WTC11 (cell line): ENCODE data around the gene NPAS3. TPM values are rescaled to one million over a fixed set of nuclear protein-coding genes. Genes with fewer than 3 reads are reported as not detected.
A peak's percentile ranks its signal among the peaks of the same experiment; 100 is the strongest.

ENCODE experiments used
- ATAC-seq: fragments of 200-7000 bp; cut with Tn5 transposase; 2 replicates; pipeline ENCODE4 v1.10.0; 2021; ENCODE audit warnings: mild to moderate bottlenecking, moderate library complexity
- CTCF ChIA-PET: fragments of 300-600 bp; sonication (Branson Sonifier 250); formaldehyde crosslinking; loops from one replicate; lab custom pipeline; 2021; ENCODE audit warnings: antibody characterized with exemption; lab: Charles Lee
- POLR2A ChIA-PET: fragments of 350-600 bp; sonication (Branson Sonifier 250); formaldehyde crosslinking; loops from one replicate; lab custom pipeline; 2021; ENCODE audit warnings: antibody characterized with exemption; lab: Charles Lee
- DNase-seq: peaks from one replicate; pipeline ENCODE4 v3.0.0; 2021; ENCODE audit warnings: low spot score
- H3K27ac Mint-ChIP-seq: 2 replicates; pipeline ENCODE4 v1.8.0; 2021; ENCODE audit warnings: mixed read lengths
- H3K27me3 Mint-ChIP-seq: 2 replicates; pipeline ENCODE4 v1.8.0; 2021; ENCODE audit warnings: low read depth, mild to moderate bottlenecking, moderate library complexity, mixed read lengths
- H3K36me3 Mint-ChIP-seq: 2 replicates; pipeline ENCODE4 v1.8.0; 2021; ENCODE audit warnings: mixed read lengths
- H3K4me1 Mint-ChIP-seq: 2 replicates; pipeline ENCODE4 v1.8.0; 2022; ENCODE audit warnings: mixed read lengths
- H3K4me3 Mint-ChIP-seq: 2 replicates; pipeline ENCODE4 v1.8.0; 2021; ENCODE audit warnings: mild to moderate bottlenecking, moderate library complexity, mixed read lengths
- H3K9me3 Mint-ChIP-seq: 2 replicates; pipeline ENCODE4 v1.8.0; 2021; ENCODE audit warnings: mixed read lengths
- CREM ChIP-seq: sonication (generic); formaldehyde crosslinking; IDR thresholded peaks from 2 replicates; pipeline ENCODE4 v1.8.1; 2022; ENCODE audit warnings: mild to moderate bottlenecking, missing genetic modification reagents, moderate library complexity
- E2F5 ChIP-seq: sonication (generic); formaldehyde crosslinking; IDR thresholded peaks from 2 replicates; pipeline ENCODE4 v1.8.1; 2022; ENCODE audit warnings: mild to moderate bottlenecking, moderate library complexity, missing genetic modification reagents
- ESRRA ChIP-seq: sonication (generic); formaldehyde crosslinking; IDR thresholded peaks from 2 replicates; pipeline ENCODE4 v1.8.1; 2022; ENCODE audit warnings: mild to moderate bottlenecking, missing genetic modification reagents, borderline replicate concordance
- GABPB1 ChIP-seq: sonication (generic); formaldehyde crosslinking; IDR thresholded peaks from 2 replicates; pipeline ENCODE4 v1.8.1; 2023; ENCODE audit warnings: mild to moderate bottlenecking, missing genetic modification reagents
- MYBL2 ChIP-seq: sonication (generic); formaldehyde crosslinking; IDR thresholded peaks from 2 replicates; pipeline ENCODE4 v1.8.1; 2023; ENCODE audit warnings: mild to moderate bottlenecking, moderate library complexity, missing genetic modification reagents
- RORB ChIP-seq: fragments of 250-450 bp; sonication (Bioruptor Pico); IDR thresholded peaks from 2 replicates; pipeline ENCODE4 v1.9.0; 2021; ENCODE audit warnings: mild to moderate bottlenecking
- SP1 ChIP-seq: sonication (generic); formaldehyde crosslinking; conservative IDR thresholded peaks from 2 replicates; pipeline ENCODE4 v1.8.1; 2022; ENCODE audit warnings: missing genetic modification reagents
- ZBTB43 ChIP-seq: sonication (generic); formaldehyde crosslinking; IDR thresholded peaks from 2 replicates; pipeline ENCODE4 v1.8.1; 2023; ENCODE audit warnings: mild to moderate bottlenecking, missing genetic modification reagents
- ZNF232 ChIP-seq: sonication (generic); formaldehyde crosslinking; IDR thresholded peaks from 2 replicates; pipeline ENCODE4 v1.8.0; 2022; ENCODE audit warnings: mild to moderate bottlenecking, missing genetic modification reagents
- ZNF263 ChIP-seq: sonication (generic); formaldehyde crosslinking; IDR thresholded peaks from 2 replicates; pipeline ENCODE4 v1.8.1; 2022; ENCODE audit warnings: low read depth, mild to moderate bottlenecking, moderate library complexity, missing genetic modification reagents
- total RNA-seq: library from RNA; stranded (reverse); gene quantifications from 3 replicates; pipeline ENCODE4 v1.2.3, GENCODE V29; 2021
- TF ChIP-seq, protein P1 (sequence below): sonication (generic); formaldehyde crosslinking; IDR thresholded peaks from 2 replicates; pipeline ENCODE4 v1.8.1; 2022; ENCODE audit warnings: missing genetic modification reagents, borderline replicate concordance
- TF ChIP-seq, protein P2 (sequence below): sonication (generic); formaldehyde crosslinking; IDR thresholded peaks from 2 replicates; pipeline ENCODE4 v1.8.1; 2023; ENCODE audit warnings: mild to moderate bottlenecking, moderate library complexity, missing genetic modification reagents

Gene NPAS3
- total RNA-seq, 1 experiment from 2014 or later: 3.2 TPM

GRCh38 chr14:32939254-32940065 lies 781 bp downstream of the NPAS3 start:
- no peaks in the 10 kb centered on the region for H3K9me3 Mint-ChIP-seq
- H3K36me3 Mint-ChIP-seq: no peaks in the 10 kb centered on the region
- ATAC-seq: peak; percentile 75
- TF ChIP-seq ZNF263 (CRISPR knock-in tag) (peak; percentile 33; the same call in 1 of the 2 replicates), E2F5 (CRISPR knock-in tag) (0 out of 2 replicates have a peak, but pooled peaks have one; percentile 62), CREM (CRISPR knock-in tag) (no peak), ZBTB43 (CRISPR knock-in tag) (0 out of 2 replicates have a peak, but pooled peaks have one; percentile 47), SP1 (CRISPR knock-in tag) (peak; percentile 38; the same call in 1 of the 2 replicates), ZNF232 (CRISPR knock-in tag) (no peak), RORB (no peak), ESRRA (CRISPR knock-in tag) (no peak), MYBL2 (CRISPR knock-in tag) (0 out of 2 replicates have a peak, but pooled peaks have one; percentile 33), GABPB1 (CRISPR knock-in tag) (no peak)
- TF ChIP-seq, protein P1, sequence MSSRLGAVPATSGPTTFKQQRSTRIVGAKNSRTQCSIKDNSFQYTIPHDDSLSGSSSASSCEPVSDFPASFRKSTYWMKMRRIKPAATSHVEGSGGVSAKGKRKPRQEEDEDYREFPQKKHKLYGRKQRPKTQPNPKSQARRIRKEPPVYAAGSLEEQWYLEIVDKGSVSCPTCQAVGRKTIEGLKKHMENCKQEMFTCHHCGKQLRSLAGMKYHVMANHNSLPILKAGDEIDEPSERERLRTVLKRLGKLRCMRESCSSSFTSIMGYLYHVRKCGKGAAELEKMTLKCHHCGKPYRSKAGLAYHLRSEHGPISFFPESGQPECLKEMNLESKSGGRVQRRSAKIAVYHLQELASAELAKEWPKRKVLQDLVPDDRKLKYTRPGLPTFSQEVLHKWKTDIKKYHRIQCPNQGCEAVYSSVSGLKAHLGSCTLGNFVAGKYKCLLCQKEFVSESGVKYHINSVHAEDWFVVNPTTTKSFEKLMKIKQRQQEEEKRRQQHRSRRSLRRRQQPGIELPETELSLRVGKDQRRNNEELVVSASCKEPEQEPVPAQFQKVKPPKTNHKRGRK: no peak
- TF ChIP-seq, protein P2, sequence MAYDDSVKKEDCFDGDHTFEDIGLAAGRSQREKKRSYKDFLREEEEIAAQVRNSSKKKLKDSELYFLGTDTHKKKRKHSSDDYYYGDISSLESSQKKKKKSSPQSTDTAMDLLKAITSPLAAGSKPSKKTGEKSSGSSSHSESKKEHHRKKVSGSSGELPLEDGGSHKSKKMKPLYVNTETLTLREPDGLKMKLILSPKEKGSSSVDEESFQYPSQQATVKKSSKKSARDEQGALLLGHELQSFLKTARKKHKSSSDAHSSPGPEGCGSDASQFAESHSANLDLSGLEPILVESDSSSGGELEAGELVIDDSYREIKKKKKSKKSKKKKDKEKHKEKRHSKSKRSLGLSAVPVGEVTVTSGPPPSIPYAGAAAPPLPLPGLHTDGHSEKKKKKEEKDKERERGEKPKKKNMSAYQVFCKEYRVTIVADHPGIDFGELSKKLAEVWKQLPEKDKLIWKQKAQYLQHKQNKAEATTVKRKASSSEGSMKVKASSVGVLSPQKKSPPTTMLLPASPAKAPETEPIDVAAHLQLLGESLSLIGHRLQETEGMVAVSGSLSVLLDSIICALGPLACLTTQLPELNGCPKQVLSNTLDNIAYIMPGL (CRISPR knock-in tag): peak; percentile 66; the same call in 1 of the 2 replicates
- H3K4me3 Mint-ChIP-seq: peak overlapping the region; percentile 94
- ChIA-PET CTCF (interaction anchor here (0.8 kb wide), 1 partner anchor 853 kb away, joined by 5 read pairs; no protein-coding TSS in a partner anchor), POLR2A (interaction anchor here (0.6 to 1.0 kb wide), 4 partner anchors 54 to 1134 kb away, joined by 3 to 4 read pairs (median 3); no protein-coding TSS in a partner anchor)
- peaks cover 52% of the 10 kb centered on the region for H3K27me3 Mint-ChIP-seq
- H3K4me1 Mint-ChIP-seq: peaks cover 43% of the 10 kb centered on the region
- peak; percentile 77 for DNase-seq
- H3K27ac Mint-ChIP-seq: peak overlapping the region; percentile 39; the same call in 1 of the 2 replicates

DNA sequence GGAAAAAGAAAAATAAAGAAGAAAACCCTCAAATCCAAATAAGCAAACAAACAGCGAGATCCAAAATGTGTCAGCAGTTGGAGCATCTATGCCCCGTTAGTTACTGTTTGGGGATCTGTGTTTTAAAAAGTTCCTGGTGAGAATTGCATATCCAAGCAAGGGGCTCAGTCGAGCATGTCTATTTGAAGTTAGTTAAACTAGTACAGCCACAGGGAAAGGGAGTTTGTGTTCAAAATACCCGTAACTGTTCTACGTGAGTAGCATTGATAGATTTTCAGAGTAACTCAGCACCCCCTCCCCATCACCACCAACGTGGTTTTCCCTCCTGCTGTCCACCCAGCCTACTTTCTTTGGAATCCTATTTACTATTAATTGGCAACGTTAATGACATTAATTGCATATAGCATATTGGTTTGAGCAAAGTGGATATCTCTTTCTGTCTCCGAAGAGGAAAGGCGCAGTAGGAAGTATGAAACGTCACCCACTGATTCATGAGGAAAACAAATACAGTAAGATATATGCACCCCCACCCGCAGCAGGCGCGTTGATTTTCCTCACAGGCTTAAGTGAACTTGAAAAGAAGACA lies 1.5 kb downstream of the NPAS3 start:
- POLR2A ChIA-PET: interaction anchor here (0.7 to 1.0 kb wide), 3 partner anchors 54 to 1135 kb away, joined by 3 to 4 read pairs (median 3); no protein-coding TSS in a partner anchor

More for the DNA sequence above, 1.5 kb downstream of the NPAS3 start:
- TF ChIP-seq, protein P2 (CRISPR knock-in tag): 0 out of 2 replicates have a peak, but pooled peaks have one; percentile 3
- no peak for TF ChIP-seq ESRRA (CRISPR knock-in tag)
- CTCF ChIA-PET: interaction anchor here (0.8 kb wide), 1 partner anchor 852 kb away, joined by 5 read pairs; no protein-coding TSS in a partner anchor
- Mint-ChIP-seq H3K27ac (peak overlapping the region; percentile 39; the same call in 1 of the 2 replicates), H3K27me3 (peaks cover 49% of the 10 kb centered on the region), H3K9me3 (no peaks in the 10 kb centered on the region), H3K36me3 (no peaks in the 10 kb centered on the region), H3K4me3 (peak overlapping the region; percentile 94), H3K4me1 (peaks cover 42% of the 10 kb centered on the region)
- DNase-seq: no peak
- no peak for ATAC-seq
